Thoracic aorta (tissue), 2 donors: Measurements from ENCODE around the gene CPEB1. TPM values are rescaled to one million over a fixed set of nuclear protein-coding genes. Genes with fewer than 3 reads are reported as not detected.

Source experiments
- ATAC-seq: fragments of 150-250 bp; one replicate; pipeline ENCODE4 v1.8.0; 2017; ENCODE audit warnings: low read depth; ENCODE audit not compliant: insufficient number of reproducible peaks, low FRiP score
- DNase-seq: peaks from one replicate; pipeline ENCODE4 v3.0.0-alpha.2; 2020; ENCODE audit warnings: low spot score
- H3K27ac ChIP-seq, 2 donors: fragments of 200-600 bp; sonication (generic); 1 replicate in 1 of 2; 2 replicates in 1 of 2; pipeline ENCODE4 v1.5.1; 2016; ENCODE audit warnings: mild to moderate bottlenecking in 2 of 2, moderate library complexity in 2 of 2
- H3K27me3 ChIP-seq: fragments of 200-600 bp; sonication (generic); replicated peaks from 2 replicates; pipeline ENCODE4 v1.6.0; 2016; ENCODE audit warnings: mild to moderate bottlenecking; ENCODE audit not compliant: insufficient read depth
- H3K36me3 ChIP-seq: fragments of 200-600 bp; sonication (generic); one replicate; pipeline ENCODE4 v1.5.1; 2016
- H3K4me1 ChIP-seq, 2 donors: fragments of 200-600 bp; sonication (generic); 1 replicate in 1 of 2; 2 replicates in 1 of 2; pipeline versions ENCODE4 v1.5.1 to v1.6.0; 2016; ENCODE audit warnings: low read depth in 2 of 2, mild to moderate bottlenecking in 1 of 2; ENCODE audit not compliant: control insufficient read depth in 1 of 2
- H3K4me3 ChIP-seq: fragments of 200-600 bp; sonication (generic); 2 replicates; pipeline ENCODE4 v1.5.1; 2016; ENCODE audit warnings: mild to moderate bottlenecking
- H3K9me3 ChIP-seq: fragments of 200-600 bp; sonication (generic); 2 replicates; pipeline ENCODE4 v1.5.1; 2016
- total RNA-seq, 2 donors: library from RNA; depleted of rRNA; stranded (reverse); fragments of >200 nt; gene quantifications; one replicate each; pipeline versions ENCODE4 v1.1.0 to v1.2.3, GENCODE V29; 2016
- TF ChIP-seq, protein P1 (sequence below): fragments of 200-600 bp; sonication (generic); IDR thresholded peaks from one replicate; pipeline ENCODE4 v1.5.1; 2019; ENCODE audit warnings: antibody characterized with exemption

CPEB1 gene
- total RNA-seq, 2 donors from 2014 or later = 2.0 to 2.8 TPM

GRCh38 chr15:82556315-82557035 is 90.7 kb downstream of the CPEB1 start:
- no peak for DNase-seq
- Histone ChIP-seq H3K27ac (no peak overlapping the region), H3K36me3 (peaks cover 4% of the 10 kb centered on the region), H3K4me3 (no peak overlapping the region), H3K9me3 (no peaks in the 10 kb centered on the region), H3K4me1 (no peaks in the 10 kb centered on the region), H3K27me3 (no peaks in the 10 kb centered on the region)
- TF ChIP-seq, protein P1, sequence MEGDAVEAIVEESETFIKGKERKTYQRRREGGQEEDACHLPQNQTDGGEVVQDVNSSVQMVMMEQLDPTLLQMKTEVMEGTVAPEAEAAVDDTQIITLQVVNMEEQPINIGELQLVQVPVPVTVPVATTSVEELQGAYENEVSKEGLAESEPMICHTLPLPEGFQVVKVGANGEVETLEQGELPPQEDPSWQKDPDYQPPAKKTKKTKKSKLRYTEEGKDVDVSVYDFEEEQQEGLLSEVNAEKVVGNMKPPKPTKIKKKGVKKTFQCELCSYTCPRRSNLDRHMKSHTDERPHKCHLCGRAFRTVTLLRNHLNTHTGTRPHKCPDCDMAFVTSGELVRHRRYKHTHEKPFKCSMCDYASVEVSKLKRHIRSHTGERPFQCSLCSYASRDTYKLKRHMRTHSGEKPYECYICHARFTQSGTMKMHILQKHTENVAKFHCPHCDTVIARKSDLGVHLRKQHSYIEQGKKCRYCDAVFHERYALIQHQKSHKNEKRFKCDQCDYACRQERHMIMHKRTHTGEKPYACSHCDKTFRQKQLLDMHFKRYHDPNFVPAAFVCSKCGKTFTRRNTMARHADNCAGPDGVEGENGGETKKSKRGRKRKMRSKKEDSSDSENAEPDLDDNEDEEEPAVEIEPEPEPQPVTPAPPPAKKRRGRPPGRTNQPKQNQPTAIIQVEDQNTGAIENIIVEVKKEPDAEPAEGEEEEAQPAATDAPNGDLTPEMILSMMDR = no peak
- ATAC-seq = no peak

DNA sequence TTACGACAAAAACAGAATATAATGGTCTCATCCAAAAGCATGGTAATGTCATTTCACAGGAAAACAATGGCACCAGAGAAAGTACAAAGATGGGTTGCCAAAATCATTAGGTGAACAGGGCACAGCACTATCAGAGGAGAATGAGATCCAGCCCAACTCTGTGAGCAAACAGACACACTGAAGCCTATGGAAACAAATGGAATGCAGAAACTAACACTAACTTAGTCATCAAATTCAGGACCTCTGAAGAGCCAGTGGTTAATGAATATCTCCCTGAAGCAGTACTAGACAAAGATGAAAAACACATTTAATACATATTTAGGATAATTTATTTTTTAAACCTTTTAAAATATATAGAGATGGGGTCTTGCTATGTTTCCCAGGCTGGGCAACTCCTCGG is 92.3 kb downstream of the CPEB1 start:
- H3K27ac ChIP-seq = no peak overlapping the region
- peaks cover 4% of the 10 kb centered on the region for H3K36me3 ChIP-seq
- DNase-seq = no peak
- H3K9me3 ChIP-seq = no peaks in the 10 kb centered on the region
- TF ChIP-seq, protein P1 = no peak
- no peak for ATAC-seq
- no peaks in the 10 kb centered on the region for H3K4me1 ChIP-seq
- no peak overlapping the region for H3K4me3 ChIP-seq
- no peaks in the 10 kb centered on the region for H3K27me3 ChIP-seq

DNA sequence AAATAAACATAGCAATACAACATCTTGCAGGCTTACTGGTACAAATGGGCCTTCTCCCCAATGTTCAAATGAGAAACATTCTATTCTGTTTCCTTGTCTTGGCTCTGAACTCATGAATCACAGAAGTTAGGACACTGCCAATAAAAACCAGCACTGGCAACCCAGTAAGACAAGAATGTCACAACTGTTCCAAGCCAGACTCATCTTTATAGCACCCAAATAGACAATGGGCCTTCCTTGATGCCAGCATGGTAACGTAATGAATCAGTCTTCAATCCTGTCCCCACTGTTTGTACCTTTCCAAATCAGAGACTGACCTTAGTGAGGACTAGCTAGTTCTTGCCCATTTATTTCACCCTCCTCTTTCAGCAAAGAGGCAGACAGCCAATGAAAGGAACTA is 92.8 kb downstream of the CPEB1 start:
- no peak for ATAC-seq

GRCh38 chr15:82553846-82554245 is 93.3 kb downstream of the CPEB1 start:
- Histone ChIP-seq H3K4me1 (no peaks in the 10 kb centered on the region), H3K9me3 (no peaks in the 10 kb centered on the region), H3K4me3 (no peak overlapping the region), H3K36me3 (peaks cover 4% of the 10 kb centered on the region), H3K27me3 (no peaks in the 10 kb centered on the region), H3K27ac (no peak overlapping the region)
- TF ChIP-seq, protein P1 = no peak
- ATAC-seq (no peak), DNase-seq (no peak)

More for the DNA sequence above, 92.8 kb downstream of the CPEB1 start:
- H3K4me3 ChIP-seq = no peak overlapping the region
- H3K27me3 ChIP-seq = no peaks in the 10 kb centered on the region
- TF ChIP-seq, protein P1 = no peak
- no peak for DNase-seq
- no peaks in the 10 kb centered on the region for H3K9me3 ChIP-seq
- no peak overlapping the region for H3K27ac ChIP-seq
- H3K4me1 ChIP-seq = no peaks in the 10 kb centered on the region
- H3K36me3 ChIP-seq = peaks cover 4% of the 10 kb centered on the region

- no peak overlapping the region for H3K4me3 ChIP-seq
- H3K27ac ChIP-seq = no peak overlapping the region
- H3K9me3 ChIP-seq = no peaks in the 10 kb centered on the region
- H3K4me1 ChIP-seq = no peaks in the 10 kb centered on the region
- H3K36me3 ChIP-seq = peaks cover 4% of the 10 kb centered on the region
- no peaks in the 10 kb centered on the region for H3K27me3 ChIP-seq
- ATAC-seq (no peak), DNase-seq (no peak)
- TF ChIP-seq, protein P1 = no peak
Measured at GRCh38 chr15:82552861-82553260, 94.3 kb downstream of the CPEB1 start.
